Fibroblast of skin of left quadriceps (primary cell): Measurements from ENCODE around the gene FRAT1.

Experiments used
- DNase-seq, 2 experiments: peaks; one replicate each; pipeline ENCODE4 v3.0.0-alpha.2; 2013; ENCODE audit warnings: low read depth in 2 of 2

The FRAT1 gene

DNA sequence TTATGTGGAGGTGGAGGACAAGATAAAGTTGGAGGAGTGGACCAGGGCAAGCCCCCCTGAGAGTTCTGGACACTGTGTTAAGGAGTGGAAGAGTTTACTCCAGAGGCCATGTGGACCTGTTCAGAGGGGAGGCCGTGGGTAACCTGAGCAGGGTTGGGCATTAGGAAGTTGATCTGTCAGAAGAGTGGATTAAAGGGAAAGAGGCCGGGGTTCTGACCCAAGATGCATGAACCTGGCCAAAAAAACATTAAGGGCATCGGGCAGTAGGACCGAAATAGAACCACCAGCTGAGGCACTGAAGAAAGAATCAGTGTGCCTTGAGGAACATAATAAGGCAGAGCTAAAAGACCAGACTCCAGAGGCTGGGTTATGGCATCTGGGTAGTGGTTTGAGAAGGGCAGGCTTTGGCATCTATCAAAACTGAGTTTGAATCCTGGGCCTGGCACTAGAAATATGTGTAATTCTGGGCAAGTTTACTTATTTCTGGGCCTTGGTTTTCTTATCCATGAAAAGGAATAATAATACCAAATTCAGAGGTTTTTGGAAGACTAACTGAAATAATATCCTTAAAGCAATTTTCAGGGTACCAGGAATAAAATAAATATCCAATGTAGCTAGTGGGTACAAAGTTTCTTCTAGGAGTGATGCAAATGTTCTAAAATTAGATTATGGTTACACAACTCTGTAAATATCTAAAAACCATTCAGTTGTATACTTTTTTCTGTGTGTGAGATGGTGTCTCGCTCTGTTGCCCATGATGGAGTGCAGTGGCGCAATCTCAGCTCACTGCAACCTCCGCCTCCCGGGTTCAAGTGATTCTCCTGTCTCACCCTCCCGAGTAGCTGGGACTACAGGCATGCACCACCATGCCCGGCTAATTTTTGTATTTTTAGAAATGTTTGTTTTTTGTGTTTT, 10.9 kb upstream of the FRAT1 start:
- DNase-seq = no peak

DNA sequence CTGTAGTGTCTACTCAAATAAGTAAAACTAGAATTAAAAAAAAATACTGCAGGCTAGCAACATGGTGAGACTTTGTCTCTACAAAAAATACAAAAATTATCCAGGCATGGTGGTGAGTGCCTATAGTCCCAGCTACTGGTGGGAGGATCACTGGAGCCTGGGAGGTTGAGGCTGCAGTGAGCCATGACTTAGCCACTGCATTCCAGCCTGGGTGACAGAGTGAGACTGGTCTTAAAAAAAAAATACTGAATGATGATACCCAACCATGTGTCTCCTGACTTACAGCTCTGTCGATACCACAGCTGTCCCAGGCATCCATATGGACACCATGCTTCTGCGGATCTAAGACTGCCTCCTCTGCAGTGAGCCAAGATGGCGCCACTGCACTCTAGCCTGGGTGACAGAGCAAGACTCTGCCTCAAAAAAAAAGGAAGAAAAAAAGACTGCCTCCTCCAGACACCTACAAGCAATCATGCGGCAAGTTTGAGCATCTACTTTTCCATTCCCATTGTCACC, 7.9 kb upstream of the FRAT1 start:
- DNase-seq = no peak

DNA sequence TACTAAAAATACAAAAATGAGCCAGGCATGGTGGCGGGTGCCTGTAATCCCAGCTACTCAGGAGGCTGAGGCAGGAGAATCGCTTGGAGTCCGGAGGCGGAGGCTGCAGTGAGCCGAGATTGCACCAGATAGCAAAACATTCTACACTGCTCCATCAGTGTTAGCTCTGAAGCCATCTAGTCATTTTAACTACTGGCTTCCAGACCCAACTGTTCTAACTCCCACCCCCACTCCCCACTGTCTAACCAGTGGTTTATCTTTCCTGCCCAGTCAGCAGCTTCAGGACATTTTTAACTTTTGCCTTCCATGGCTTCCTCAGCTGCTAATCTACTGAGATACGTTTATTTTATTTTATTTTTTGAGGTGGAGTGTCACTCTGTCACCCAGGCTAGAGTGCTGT, 6.2 kb upstream of the FRAT1 start:
- DNase-seq = no peak

DNA sequence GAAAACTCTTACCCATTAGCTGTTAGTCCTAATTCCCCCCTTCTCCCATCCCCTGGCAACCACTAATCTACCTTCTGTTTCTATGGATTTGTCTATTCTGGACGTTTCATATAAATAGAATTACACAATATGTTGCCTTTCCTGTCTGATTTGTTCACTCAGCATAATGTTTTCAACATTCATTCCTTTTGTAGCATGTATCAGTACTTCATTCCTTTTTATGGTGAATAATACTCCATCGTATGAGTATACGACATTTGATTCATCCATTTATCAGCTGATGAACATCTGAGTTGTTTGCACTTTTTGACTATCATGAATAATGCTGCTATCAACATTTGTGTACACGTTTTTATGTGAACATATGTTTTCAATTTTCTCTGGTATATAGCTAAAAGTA, 4.4 kb upstream of the FRAT1 start:
- no peak for DNase-seq

DNA sequence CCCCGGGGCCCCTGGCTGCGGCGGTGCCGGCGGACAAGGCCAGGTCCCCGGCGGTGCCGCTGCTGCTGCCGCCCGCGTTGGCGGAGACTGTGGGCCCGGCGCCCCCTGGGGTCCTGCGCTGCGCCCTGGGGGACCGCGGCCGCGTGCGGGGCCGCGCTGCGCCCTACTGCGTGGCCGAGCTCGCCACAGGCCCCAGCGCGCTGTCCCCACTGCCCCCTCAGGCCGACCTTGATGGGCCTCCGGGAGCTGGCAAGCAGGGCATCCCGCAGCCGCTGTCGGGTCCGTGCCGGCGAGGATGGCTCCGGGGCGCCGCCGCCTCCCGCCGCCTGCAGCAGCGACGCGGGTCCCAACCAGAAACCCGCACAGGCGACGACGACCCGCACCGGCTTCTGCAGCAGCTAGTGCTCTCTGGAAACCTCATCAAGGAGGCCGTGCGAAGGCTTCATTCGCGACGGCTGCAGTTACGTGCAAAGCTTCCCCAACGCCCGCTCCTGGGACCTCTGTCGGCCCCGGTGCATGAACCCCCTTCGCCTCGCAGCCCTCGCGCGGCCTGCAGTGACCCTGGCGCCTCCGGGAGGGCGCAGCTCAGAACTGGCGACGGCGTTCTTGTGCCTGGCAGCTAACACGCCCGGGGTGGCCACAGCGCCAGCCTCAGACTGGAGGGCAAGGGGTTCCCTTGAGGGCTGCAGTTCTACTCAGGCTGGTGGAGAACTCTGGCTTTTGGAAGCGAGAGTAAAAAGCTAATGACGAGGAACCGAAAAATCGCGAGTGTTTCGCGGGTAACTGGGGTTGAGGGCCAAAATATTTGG, 804 bp downstream of the FRAT1 start:
- no peak for DNase-seq

DNA sequence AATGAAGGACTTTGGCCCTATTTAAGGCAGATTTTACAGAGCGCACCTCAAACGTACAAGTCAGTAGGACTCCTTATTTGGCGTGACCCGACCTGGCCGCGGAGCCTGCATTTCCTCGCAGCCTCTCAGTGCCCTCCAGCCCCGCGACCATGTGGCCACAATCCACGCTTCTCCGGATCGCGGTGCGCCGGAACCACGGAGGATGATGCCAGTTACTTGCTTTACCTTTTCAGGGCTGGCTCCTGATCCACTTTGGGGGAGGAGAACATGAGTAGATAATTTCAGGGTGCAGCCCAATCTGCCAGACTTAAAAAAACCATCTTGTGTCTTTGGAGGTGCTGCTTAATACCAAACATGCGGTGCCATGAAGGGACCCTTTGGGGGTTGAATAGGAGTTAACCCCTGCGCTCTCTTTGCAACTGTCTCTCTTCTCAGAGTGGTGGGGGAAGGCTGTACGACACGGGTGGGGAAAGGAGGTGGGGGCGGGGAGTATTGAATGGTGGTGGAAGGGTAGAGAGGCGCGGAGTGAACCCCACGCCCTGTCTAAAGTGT, 1.5 kb downstream of the FRAT1 start:
- no peak for DNase-seq

DNA sequence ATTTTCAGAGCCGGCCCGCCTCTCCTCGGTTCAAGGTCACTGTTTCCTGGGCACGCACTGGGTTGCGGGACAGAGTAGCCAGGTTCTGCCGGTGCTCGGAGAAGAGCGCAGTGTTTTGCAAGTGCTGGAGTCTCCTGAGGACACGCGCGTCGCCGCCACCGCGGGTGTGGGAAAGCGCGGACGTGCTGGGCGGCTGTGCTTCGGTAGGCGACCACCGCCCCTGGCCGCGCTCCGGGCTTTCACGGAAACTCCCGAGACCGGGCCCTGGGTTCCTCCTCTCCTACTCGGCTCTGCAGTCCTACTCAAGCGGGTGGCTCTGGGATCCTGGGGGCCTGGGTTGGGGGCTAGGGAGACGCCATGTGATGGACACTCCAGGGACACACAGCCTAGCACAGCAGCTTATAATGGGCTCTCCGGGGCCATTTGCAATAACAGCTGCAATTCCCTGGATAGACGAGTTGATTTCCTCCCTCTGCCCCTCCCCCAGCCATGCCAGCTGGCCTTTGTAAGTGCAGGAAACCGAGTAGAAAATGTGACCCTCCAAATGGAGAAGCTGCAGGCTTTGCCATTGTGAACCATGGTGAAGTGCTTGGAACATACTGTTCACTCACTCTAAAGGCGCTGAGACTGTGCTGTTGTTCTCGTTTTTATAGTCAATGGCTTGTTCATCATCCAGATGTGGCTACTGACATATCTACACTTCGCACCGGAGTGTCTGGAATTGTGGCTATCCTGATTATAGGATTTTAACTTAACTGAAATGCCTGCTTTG, 2.1 kb downstream of the FRAT1 start:
- DNase-seq = no peak

DNA sequence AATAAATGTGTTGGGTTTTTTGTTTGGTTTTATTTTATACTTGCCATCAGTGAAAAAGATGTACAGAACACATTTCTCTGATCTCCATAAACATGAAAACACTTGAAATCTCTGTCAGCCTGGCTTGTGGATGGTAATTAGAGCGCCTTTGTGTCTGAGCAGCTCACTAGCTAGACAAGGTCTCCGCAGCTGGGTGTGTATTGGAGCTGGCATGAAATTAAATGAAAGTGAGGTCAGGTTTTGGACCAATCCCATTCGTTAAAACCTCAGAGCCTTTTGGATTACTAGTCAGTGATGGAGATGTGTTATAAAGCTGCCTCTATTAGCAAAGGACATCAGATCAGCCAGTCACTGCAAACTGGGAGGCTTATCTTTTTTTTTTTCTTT, 2.7 kb downstream of the FRAT1 start:
- no peak for DNase-seq

DNA sequence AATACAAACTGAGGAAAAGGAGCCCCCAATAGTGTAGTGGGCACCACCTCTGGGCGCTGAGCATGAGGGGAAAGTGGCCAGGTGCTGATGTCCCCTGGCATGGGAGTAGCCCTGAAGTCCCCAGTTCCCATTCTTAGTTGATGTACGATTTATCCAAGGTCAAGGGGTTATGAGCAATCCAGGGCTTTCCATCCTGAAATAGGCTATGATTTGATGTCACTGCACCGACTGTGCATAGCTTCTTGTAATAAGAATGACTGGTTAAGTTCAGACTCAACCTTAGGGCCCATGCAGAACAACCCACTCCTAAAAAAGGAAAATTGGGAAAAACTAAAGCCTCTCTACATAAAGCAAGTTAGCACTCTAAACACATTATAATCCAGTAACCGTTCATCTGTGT, 4.4 kb downstream of the FRAT1 start:
- no peak for DNase-seq

DNA sequence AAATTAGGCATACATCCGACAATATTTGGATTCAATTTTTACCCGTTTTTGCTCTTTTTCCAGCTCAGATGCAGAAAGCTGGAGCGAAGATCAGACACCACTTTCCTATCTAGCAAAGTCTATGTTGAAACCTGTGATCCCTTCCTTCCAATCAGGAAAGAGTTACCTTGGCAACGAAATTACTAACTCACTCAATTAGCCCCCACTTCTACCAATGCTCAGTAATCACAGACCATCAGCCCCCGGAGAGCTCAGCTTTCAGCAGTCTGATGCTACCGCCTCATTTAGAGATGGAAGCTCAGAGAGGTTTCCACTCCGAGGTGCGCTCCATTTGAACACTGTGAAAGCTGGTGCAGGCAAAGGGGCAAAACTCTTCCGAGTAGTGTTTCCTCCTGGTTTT, 6.7 kb downstream of the FRAT1 start:
- no peak for DNase-seq

DNA sequence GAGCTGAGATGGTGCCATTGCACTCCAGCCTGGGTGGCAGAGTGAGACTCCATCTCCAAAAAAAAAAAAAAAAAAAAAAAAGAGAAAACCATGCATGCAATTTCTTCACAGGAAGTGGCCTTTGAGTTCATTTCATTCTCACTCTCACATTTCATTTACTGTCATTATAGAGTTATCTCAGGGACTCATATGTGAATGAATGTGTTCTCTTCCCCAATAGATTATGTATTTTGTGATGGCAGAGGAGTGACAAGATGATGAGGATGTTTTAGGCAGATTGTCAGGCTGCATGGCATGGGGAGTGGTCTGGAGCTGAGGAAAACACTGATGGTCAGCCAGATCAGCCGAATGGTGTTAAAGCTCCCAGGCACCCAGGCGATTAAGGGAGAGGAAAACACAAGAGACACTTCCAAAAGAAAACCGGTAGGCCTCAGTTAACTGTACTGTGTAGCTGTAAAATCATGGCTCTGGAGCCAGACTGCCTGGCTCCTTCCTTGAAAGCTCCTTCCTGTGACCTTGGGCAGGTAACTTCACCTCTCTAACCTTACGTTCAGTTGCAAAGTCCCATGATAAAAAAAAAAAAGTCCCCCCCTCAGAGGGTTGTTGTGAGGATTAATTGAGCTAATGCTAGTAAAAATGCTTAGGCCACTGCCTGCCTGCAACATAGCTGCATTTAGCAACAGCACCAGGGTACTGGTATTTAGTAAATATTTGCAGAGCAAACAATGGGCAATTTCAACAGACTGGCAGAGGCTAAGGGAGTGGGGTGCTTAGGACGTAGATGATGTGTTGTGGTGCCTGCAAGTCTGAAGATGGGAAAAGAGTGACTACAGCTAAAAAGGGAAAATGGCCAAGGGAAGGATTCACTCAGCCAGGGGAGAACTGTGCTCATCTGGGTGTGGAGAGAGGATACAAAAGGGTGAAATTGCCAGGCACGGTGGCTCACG, 8.6 kb downstream of the FRAT1 start:
- DNase-seq = no peak

DNA sequence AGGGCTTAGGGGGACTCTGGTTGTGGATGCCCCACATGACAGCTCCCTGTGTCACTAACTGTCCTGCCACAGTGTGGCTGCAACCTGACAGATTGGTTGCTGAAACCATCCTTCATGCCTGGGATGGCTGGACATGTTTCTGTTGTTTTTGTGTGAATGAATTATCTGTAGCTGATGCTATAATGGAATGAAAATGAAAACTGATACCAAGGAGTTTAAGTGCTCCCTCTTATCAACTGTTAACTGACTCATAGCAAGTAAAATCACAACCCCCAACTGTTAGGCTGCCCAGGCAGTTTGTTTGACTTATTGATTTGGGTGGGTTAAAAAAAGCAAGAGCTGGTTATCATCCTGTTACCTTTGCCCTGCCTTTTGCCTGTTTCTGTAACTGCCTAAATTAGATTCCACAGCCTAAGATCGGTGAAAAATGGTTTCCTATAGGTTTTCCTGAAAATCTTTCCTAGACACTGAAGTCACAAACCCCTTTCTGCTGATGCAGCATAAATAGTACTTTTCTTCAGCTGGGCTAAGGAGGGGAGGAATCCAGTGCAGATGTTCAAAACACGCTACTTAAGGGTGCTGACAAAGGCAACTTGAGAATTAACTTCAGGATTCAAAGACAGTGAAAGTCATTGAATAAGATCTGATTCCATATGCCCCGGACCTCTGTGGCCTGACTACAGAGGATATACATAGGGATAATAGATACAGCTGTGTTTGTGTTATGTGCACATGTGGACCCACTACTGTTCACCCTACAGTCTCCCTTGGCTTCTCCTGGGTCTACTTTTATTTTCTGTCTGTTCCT, 9.8 kb downstream of the FRAT1 start:
- no peak for DNase-seq

DNA sequence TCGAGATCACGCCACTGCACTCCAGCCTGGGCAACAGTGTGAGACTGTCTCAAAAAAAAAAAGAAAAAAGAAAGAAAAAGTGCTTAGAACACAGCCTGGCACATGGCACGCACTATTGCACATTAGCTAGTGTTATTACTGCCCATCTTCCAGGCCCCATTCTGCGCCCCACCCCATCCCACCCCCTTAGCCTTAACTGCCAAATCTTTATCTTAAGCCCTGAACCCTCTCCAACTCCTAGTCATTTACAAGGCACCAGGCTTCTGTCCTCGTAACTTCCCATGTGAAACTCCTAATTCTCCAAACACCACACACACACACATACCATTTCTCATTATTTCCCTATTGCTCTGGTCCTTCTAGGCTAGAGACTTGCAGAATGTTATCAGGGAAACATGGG, 10.7 kb downstream of the FRAT1 start:
- DNase-seq = no peak

DNA sequence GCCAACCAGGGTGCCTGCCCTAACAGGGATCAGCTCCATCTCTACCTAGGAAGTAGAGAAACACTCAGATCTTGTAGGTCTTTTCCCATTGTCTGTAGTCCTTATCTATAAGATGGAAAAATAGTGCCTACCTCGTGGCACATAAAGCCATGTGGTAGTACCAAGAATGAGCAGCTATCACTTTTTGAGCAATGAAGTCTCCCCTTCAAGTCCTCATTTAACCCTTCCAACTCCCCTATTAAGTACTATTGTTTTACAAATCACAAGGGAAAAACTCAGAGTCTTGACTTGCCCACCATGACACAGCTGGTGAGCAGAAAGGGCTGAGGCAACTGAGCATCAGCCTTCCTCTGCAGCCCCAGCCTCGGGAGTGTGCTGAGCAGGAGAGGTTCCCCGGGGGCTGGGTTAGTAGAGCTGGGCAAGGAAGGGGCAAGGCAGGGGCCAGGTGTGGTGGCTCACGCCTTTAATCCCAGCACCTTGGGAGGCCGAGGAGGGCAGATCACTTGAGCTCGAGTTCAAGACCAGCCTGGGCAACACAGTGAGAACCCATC, 12.2 kb downstream of the FRAT1 start:
- DNase-seq = no peak

DNA sequence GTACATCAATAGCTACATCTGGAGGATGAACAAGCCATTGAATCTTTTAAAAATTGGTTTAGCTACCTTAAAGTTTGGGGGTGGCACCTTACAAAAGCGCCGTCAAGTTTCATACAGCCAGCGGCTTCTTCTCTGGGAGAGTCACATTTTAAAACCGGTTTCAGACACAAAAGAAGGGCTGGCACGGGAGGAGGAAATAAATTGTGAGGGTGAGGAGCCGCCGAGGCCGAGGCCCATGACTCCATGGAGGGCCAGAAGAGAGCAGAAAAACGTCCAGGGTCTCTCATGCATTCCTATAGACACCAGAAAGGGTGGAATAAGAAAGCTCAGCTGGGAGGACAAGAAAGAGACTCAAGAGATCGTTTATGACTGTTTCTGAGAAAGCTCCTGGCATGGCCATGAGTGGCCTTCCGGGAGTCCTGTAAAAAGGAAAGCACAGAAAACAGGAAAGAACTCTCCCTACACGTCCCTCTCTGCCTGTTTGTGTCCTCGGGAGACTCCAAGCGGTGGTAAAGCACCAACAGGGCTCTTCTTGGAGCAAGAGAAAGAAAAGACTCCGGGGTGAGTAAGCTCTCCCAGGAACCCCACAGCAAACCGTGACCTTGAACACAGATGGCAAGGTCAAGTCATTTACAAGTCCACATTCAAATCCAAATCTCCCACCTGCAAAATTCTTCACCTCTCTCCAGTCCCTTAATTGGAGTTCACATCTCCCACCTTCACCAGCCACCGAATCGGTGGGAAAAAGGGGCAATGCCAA, 13.7 kb downstream of the FRAT1 start:
- peak; percentile 47 to 50 for DNase-seq

DNA sequence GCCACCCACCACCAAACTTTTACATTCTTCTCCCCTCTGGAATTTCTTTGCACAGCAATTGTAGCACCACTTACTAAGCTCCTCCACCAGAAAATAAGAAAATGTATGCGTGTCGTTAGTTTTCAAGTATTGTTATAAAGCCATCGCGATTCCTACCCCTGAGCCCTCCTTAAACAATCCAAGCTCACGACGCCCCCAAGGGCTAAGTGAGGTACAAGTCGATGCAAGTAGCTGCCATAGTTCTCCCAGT, 14.2 kb downstream of the FRAT1 start:
- DNase-seq = no peak

DNA sequence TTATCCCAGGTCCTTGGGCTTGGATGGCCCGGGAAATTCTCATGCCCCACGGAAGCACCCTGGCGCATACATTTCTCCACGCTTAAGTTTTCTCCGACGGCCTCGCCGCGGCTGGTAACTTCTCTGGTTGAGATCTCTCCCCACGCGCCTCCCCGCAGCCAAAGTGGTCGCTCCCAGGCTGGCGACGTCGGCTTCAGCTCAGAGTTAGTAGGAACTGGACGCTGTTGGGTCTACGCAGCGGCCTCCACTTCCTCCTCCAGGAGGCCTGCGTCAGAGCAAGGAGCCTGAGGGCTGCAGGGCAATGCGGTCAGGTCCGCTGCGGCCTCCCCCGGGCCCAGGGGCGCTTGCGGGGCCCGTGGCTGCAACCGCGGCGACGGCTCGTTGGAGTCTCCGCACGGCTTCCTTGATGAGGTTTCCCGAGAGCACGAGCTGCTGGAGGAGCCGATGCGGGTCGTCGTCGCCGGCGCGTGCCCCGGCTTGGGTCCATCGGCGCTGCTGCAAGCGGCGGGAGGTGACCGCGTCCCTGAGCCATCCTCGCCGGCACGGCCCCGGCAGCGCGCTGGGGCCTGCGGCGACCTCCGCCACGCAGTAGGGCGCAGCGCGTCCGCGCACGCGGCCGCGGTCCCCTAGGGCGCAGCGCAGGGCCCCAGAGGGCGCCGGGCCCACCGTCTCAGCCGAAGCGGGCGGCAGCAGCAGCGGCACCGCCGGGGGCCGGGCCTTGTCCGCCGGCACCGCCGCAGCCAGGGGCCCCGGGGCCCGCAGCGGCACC, 14.7 kb downstream of the FRAT1 start:
- no peak for DNase-seq
